ENCODE results near the gene IFNA2. TPM values are rescaled to one million over a fixed set of nuclear protein-coding genes. Genes with fewer than 3 reads are reported as not detected.

Gene IFNA2
- total and polyA plus RNA-seq, 2 of the 4 experiments (the other 2 are of a cell fraction): not detected

DNA sequence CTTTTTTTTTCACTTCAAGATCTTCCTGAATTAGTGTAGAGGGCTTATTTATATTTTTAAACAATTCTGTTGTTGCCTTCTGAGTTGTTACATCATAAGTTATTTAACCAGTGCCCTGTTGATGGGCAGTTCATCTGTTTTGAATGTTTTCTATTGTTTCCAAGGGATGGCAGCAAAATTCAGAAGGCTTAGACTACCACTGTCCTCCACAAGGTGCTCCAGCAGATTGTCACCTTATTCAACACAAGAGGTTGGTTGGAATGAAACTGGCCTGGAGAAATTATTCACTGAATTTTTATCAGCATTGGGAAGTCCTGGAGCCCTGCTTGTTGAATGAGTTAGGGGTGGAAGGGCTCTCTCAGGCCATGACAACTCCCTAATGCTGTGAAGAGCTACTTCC, 48.7 kb downstream of the IFNA2 start:
- Histone ChIP-seq H4K91ac (ENCODE audit: insufficient read depth, low read depth, low read length) (no peak overlapping the region), H2AK9ac (replicated peaks; ENCODE audit: low read depth, low read length, poor library complexity) (no peak overlapping the region), H2AFZ (replicated peaks; ENCODE audit: low read length, poor library complexity) (no peak overlapping the region), H3K9me1 (ENCODE audit: insufficient read depth, low read length) (peaks cover 7% of the 10 kb centered on the region), H3K27me3 (ENCODE audit: control insufficient read depth, insufficient read depth, low read length) (peaks cover 7% of the 10 kb centered on the region), H3K56ac (ENCODE audit: extremely low read depth, insufficient read depth, low read length) (no peak overlapping the region), H2BK120ac (ENCODE audit: low read depth, low read length) (no peak overlapping the region), H3K27ac (ENCODE audit: insufficient read depth, low read length) (no peak overlapping the region), H3K4me2 (ENCODE audit: low read depth, low read length) (no peak overlapping the region), H2AK5ac (ENCODE audit: low read depth, low read length) (no peak overlapping the region), H3K9me3 (ENCODE audit: control insufficient read depth, insufficient read depth, low read length) (no peaks in the 10 kb centered on the region), H4K20me1 (ENCODE audit: insufficient read depth, low read length) (peaks cover 23% of the 10 kb centered on the region), H3K9ac (ENCODE audit: low read depth, low read length) (no peak overlapping the region), H2BK5ac (ENCODE audit: low read depth, low read length, poor library complexity, severe bottlenecking) (no peak overlapping the region), H2BK20ac (ENCODE audit: low read depth, low read length) (no peak overlapping the region), H4K8ac (ENCODE audit: low read depth in 2 of 2, low read length in 2 of 2) (no peak overlapping the region; a peak in 1 of 4 replicates), H3K79me1 (ENCODE audit: low read depth in 1 of 2, low read length in 2 of 2) (peaks cover 0 to 34% of the 10 kb centered on the region in 2 experiments; a peak in 2 of 4 replicates), H3K14ac (replicated peaks; ENCODE audit: low read depth, low read length) (no peak overlapping the region), H4K5ac (ENCODE audit: low read depth, low read length) (no peak overlapping the region), H3K23ac (ENCODE audit: low read depth, low read length) (no peak overlapping the region), H3K4me3 (ENCODE audit: insufficient read depth, low read depth, low read length) (no peak overlapping the region), H3K36me3 (ENCODE audit: control insufficient read depth, insufficient read depth, low read length) (peaks cover 11% of the 10 kb centered on the region), H3K4me1 (ENCODE audit: control insufficient read depth, insufficient read depth, low read length) (peaks cover 7% of the 10 kb centered on the region), H3K4ac (ENCODE audit: low read depth, low read length) (no peak overlapping the region), H3K18ac (ENCODE audit: low read depth, low read length) (no peak overlapping the region), H2BK15ac (ENCODE audit: low read depth, low read length) (no peak overlapping the region)
- TF ChIP-seq NFE2L2 (IDR thresholded peaks at IDR 0.05; ENCODE audit: low read depth, low read length) (no peak), BHLHE40 (IDR thresholded peaks at IDR 0.05; ENCODE audit: low read depth, low read length) (no peak), RCOR1 (IDR thresholded peaks at IDR 0.05; ENCODE audit: insufficient replicate concordance, low read length) (no peak), SMC3 (IDR thresholded peaks at IDR 0.05; ENCODE audit: low read depth, low read length) (no peak), CTCF (conservative IDR thresholded peaks at IDR 0.05; ENCODE audit: low read depth, low read length) (no peak), RAD21 (IDR thresholded peaks at IDR 0.05; ENCODE audit: low read length) (no peak), MAZ (IDR thresholded peaks at IDR 0.05; ENCODE audit: borderline replicate concordance, low read depth, low read length) (no peak), MXI1 (IDR thresholded peaks at IDR 0.05; ENCODE audit: borderline replicate concordance, low read depth, low read length) (no peak), RFX5 (IDR thresholded peaks at IDR 0.05; ENCODE audit: low read depth, low read length) (no peak), POLR2A (IDR thresholded peaks at IDR 0.05; ENCODE audit: low read depth, low read length) (no peak), CEBPB (IDR thresholded peaks at IDR 0.05; ENCODE audit: low read depth, low read length) (no peak), MAFK (IDR thresholded peaks at IDR 0.05; ENCODE audit: low read depth, low read length) (no peak), FOS (IDR thresholded peaks at IDR 0.05; ENCODE audit: low read depth, low read length) (no peak), CHD1 (IDR thresholded peaks at IDR 0.05; ENCODE audit: low read depth, low read length) (no peak)
- TF ChIP-seq, protein P1, sequence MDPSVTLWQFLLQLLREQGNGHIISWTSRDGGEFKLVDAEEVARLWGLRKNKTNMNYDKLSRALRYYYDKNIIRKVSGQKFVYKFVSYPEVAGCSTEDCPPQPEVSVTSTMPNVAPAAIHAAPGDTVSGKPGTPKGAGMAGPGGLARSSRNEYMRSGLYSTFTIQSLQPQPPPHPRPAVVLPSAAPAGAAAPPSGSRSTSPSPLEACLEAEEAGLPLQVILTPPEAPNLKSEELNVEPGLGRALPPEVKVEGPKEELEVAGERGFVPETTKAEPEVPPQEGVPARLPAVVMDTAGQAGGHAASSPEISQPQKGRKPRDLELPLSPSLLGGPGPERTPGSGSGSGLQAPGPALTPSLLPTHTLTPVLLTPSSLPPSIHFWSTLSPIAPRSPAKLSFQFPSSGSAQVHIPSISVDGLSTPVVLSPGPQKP (IDR thresholded peaks at IDR 0.05; ENCODE audit: borderline replicate concordance, low read depth, low read length): no peak
- TF ChIP-seq, protein P2, sequence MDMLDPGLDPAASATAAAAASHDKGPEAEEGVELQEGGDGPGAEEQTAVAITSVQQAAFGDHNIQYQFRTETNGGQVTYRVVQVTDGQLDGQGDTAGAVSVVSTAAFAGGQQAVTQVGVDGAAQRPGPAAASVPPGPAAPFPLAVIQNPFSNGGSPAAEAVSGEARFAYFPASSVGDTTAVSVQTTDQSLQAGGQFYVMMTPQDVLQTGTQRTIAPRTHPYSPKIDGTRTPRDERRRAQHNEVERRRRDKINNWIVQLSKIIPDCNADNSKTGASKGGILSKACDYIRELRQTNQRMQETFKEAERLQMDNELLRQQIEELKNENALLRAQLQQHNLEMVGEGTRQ (IDR thresholded peaks at IDR 0.05; ENCODE audit: low read depth, low read length): no peak
- CTCF ChIA-PET: no interaction called here
- dilution Hi-C loops (cut with HindIII; ENCODE audit: low sequenced_read_pairs, unreplicated experiment): no loop called here
- no peak for ATAC-seq (ENCODE audit: low read depth)
- BruUV-seq (replicated peaks): no TSS peak
- POLR2A ChIA-PET (ENCODE audit: unreplicated experiment): no interaction called here
- in situ Hi-C loops (cut with MboI; ENCODE audit: low sequenced_read_pairs): loop anchor here (25.0 kb wide), 2 partner anchors 326 to 676 kb away; partner anchors contain the start of gene CDKN2B
- intact Hi-C loops (cut with micrococcal nuclease): loop anchor here (10.0 kb wide), 1 partner anchor 218 kb away; no protein-coding TSS in a partner anchor
- no peak for DNase-seq
